Measurements from ENCODE around the gene KIAA0319L.
"Not testable (repeated sequence)": the region's sequence is repeated elsewhere in the genome, so short reads cannot be mapped to it uniquely, and the experiment has no call there.

DNA sequence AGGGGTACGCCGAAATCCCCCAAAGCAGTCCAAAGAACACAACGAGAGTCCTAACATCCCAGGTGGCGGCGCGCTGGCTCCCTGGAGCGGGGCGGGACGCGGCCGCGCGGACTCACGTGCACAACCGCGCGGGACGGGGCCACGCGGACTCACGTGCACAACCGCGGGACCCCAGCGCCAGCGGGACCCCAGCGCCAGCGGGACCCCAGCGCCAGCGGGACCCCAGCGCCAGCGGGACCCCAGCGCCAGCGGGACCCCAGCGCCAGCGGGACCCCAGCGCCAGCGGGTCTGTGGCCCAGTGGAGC lies 19.5 kb upstream of the KIAA0319L start:
- TF ChIP-seq, protein P1, sequence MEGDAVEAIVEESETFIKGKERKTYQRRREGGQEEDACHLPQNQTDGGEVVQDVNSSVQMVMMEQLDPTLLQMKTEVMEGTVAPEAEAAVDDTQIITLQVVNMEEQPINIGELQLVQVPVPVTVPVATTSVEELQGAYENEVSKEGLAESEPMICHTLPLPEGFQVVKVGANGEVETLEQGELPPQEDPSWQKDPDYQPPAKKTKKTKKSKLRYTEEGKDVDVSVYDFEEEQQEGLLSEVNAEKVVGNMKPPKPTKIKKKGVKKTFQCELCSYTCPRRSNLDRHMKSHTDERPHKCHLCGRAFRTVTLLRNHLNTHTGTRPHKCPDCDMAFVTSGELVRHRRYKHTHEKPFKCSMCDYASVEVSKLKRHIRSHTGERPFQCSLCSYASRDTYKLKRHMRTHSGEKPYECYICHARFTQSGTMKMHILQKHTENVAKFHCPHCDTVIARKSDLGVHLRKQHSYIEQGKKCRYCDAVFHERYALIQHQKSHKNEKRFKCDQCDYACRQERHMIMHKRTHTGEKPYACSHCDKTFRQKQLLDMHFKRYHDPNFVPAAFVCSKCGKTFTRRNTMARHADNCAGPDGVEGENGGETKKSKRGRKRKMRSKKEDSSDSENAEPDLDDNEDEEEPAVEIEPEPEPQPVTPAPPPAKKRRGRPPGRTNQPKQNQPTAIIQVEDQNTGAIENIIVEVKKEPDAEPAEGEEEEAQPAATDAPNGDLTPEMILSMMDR (IDR thresholded peaks at IDR 0.05) = not testable (repeated sequence)
- not testable (repeated sequence) for TF ChIP-seq POLR2A (IDR thresholded peaks at IDR 0.05)
